Spleen (tissue), 7 donors: ENCODE results near the gene NDUFAF2.

Experiments
- CTCF ChIP-seq, 11 experiments: fragments of 200-600 bp in 7 of 11; fragments of 450-650 bp in 4 of 11; sonication (generic) in 4 of 11; IDR thresholded peaks in 8 of 11; conservative IDR thresholded peaks in 3 of 11; 1 replicate in 7 of 11; 2 replicates in 4 of 11; pipeline versions ENCODE4 v1.4.0 to v1.8.0; 2016 to 2021; ENCODE audit warnings: antibody characterized with exemption in 11 of 11, inconsistent platforms in 4 of 11, mild to moderate bottlenecking in 1 of 11
- POLR2AphosphoS5 ChIP-seq, 3 donors: sonication (generic); formaldehyde crosslinking; IDR thresholded peaks; one replicate each; pipeline ENCODE4 v1.5.1; 2017; ENCODE audit warnings: antibody characterized with exemption in 3 of 3
- donor health status: DM: no; HTN: no; CAD: no; lungs with moderate emphysema.
- donor health status: DM: no; HTN: no; CAD: no.
- donor health status: DM: no; HTN: no; CAD: no.

GRCh38 chr5:61200582-61201155, 255.7 kb downstream of the NDUFAF2 start:
- no peak for TF ChIP-seq POLR2AphosphoS5 (IDR thresholded peaks at IDR 0.05)
- TF ChIP-seq CTCF (IDR thresholded peaks at IDR 0.05 in 8 of 11, conservative IDR thresholded peaks at IDR 0.05 in 3 of 11): no peak
